Naive thymus-derived CD4-positive, alpha-beta T cell (primary cell): ENCODE data around the gene NT5M. TPM values are rescaled to one million over a fixed set of nuclear protein-coding genes. Genes with fewer than 3 reads are reported as not detected.

Experiments used
- ATAC-seq: fragments of 150-1000 bp; cut with Tn5 transposase; 2 replicates; pipeline ENCODE4 v1.10.0; 2021; ENCODE audit warnings: mild to moderate bottlenecking, moderate library complexity
- CTCF ChIA-PET: fragments of 350-600 bp; sonication (Branson Sonifier 250); formaldehyde crosslinking; loops from one replicate; lab custom pipeline; 2021; ENCODE audit warnings: antibody characterized with exemption; lab: Charles Lee
- POLR2A ChIA-PET: fragments of 350-600 bp; sonication (Branson Sonifier 250); formaldehyde crosslinking; loops from one replicate; lab custom pipeline; 2021; ENCODE audit warnings: antibody characterized with exemption, inconsistent platforms; lab: Charles Lee
- DNase-seq, 9 donors: peaks; one replicate each; pipeline versions ENCODE4 v3.0.0 to v3.0.0-alpha.2; 2020 to 2022; ENCODE audit warnings: mixed read lengths in 1 of 9
- H3K27ac ChIP-seq: one replicate; pipeline ENCODE4 v1.7.0; 2013; ENCODE audit warnings: mild to moderate bottlenecking, low read depth, low read length, moderate library complexity
- H3K27me3 ChIP-seq, 2 donors: one replicate each; pipeline ENCODE4 v1.7.0; 2013; ENCODE audit warnings: low read length in 2 of 2, mild to moderate bottlenecking in 2 of 2, moderate library complexity in 2 of 2; ENCODE audit not compliant: control insufficient read depth in 2 of 2, insufficient read depth in 2 of 2
- H3K36me3 ChIP-seq, 3 experiments: 1 replicate in 2 of 3; 2 replicates in 1 of 3; pipeline ENCODE4 v1.7.0; 2013; ENCODE audit warnings: low read length in 3 of 3, mild to moderate bottlenecking in 3 of 3, moderate library complexity in 1 of 3; ENCODE audit not compliant: insufficient read depth in 3 of 3, control insufficient read depth in 2 of 3
- H3K4me1 ChIP-seq, 2 donors: one replicate each; pipeline ENCODE4 v1.7.0; 2013; ENCODE audit warnings: low read length in 2 of 2, mild to moderate bottlenecking in 2 of 2, moderate library complexity in 1 of 2; ENCODE audit not compliant: control insufficient read depth in 2 of 2, insufficient read depth in 2 of 2
- H3K4me3 ChIP-seq: 2 replicates; pipeline ENCODE4 v1.7.0; 2013; ENCODE audit warnings: mild to moderate bottlenecking, low read length
- H3K9me3 ChIP-seq, 3 experiments: 1 replicate in 2 of 3; 2 replicates in 1 of 3; pipeline ENCODE4 v1.7.0; 2013; ENCODE audit warnings: low read length in 3 of 3; ENCODE audit not compliant: control insufficient read depth in 2 of 3
- H3K27ac Mint-ChIP-seq, 9 donors: one replicate each; pipeline ENCODE4 v1.8.0; 2020 to 2022; ENCODE audit warnings: mixed read lengths in 9 of 9, mild to moderate bottlenecking in 8 of 9, moderate library complexity in 5 of 9, inconsistent platforms in 2 of 9
- H3K27me3 Mint-ChIP-seq, 5 donors: one replicate each; pipeline ENCODE4 v1.8.0; 2021 to 2022; ENCODE audit warnings: mixed read lengths in 5 of 5, mild to moderate bottlenecking in 1 of 5
- H3K36me3 Mint-ChIP-seq, 5 donors: one replicate each; pipeline ENCODE4 v1.8.0; 2020 to 2022; ENCODE audit warnings: mixed read lengths in 5 of 5, mild to moderate bottlenecking in 3 of 5, inconsistent platforms in 1 of 5
- H3K4me1 Mint-ChIP-seq, 7 donors: one replicate each; pipeline ENCODE4 v1.8.0; 2020 to 2022; ENCODE audit warnings: mixed read lengths in 7 of 7, mild to moderate bottlenecking in 3 of 7, inconsistent platforms in 1 of 7
- H3K4me3 Mint-ChIP-seq, 10 donors: one replicate each; pipeline ENCODE4 v1.8.0; 2020 to 2022; ENCODE audit warnings: mild to moderate bottlenecking in 10 of 10, mixed read lengths in 10 of 10, moderate library complexity in 6 of 10, inconsistent platforms in 2 of 10
- H3K9me3 Mint-ChIP-seq, 11 donors: one replicate each; pipeline ENCODE4 v1.8.0; 2020 to 2022; ENCODE audit warnings: mixed read lengths in 11 of 11, mild to moderate bottlenecking in 4 of 11, inconsistent platforms in 1 of 11, moderate library complexity in 1 of 11
- intact Hi-C, 2 donors: fragments of 100-400 bp; cut with micrococcal nuclease; formaldehyde crosslinking; loops; one replicate each; pipeline ENCODE4 v1.15.1; 2023
- polyA plus RNA-seq, 2 donors: library from polyadenylated mRNA; unstranded; fragments of 300-500 nt; fragmentation: Illumina TruSeq; gene quantifications; one replicate each; pipeline ENCODE4 v1.2.3, GENCODE V29; 2021
- total RNA-seq, 6 experiments: library from RNA in 5 of 6; stranded (reverse) in 5 of 6; gene quantifications; 1 replicate in 5 of 6; 2 replicates in 1 of 6; pipeline ENCODE4 v1.2.3 and lab custom pipeline; 2021 to 2026

Gene NT5M
- total and polyA plus RNA-seq, 7 experiments from 2014 or later = 0.85 to 6.3 (median 3.5) TPM

- H3K4me3 ChIP-seq = no peak overlapping the region
- no peaks in the 10 kb centered on the region for H3K9me3 ChIP-seq
- H3K27ac Mint-ChIP-seq = no peak overlapping the region
- CTCF ChIA-PET = no interaction called here
- no peaks in the 10 kb centered on the region for H3K27me3 Mint-ChIP-seq
- POLR2A ChIA-PET = no interaction called here
- DNase-seq = no peak
- no peaks in the 10 kb centered on the region for H3K4me1 ChIP-seq
- no peaks in the 10 kb centered on the region for H3K9me3 Mint-ChIP-seq
- no peak for ATAC-seq
- no peaks in the 10 kb centered on the region for H3K4me1 Mint-ChIP-seq
- H3K36me3 ChIP-seq = no peaks in the 10 kb centered on the region
- no peak overlapping the region for H3K27ac ChIP-seq
- H3K27me3 ChIP-seq = no peaks in the 10 kb centered on the region
- intact Hi-C loops = no loop called here
- no peak overlapping the region for H3K4me3 Mint-ChIP-seq
- H3K36me3 Mint-ChIP-seq = peaks cover 0 to 5% (median 0%) of the 10 kb centered on the region in 5 donors
These were observed 40.8 kb downstream of the NT5M start for GRCh38 chr17:17343896-17344506.

DNA sequence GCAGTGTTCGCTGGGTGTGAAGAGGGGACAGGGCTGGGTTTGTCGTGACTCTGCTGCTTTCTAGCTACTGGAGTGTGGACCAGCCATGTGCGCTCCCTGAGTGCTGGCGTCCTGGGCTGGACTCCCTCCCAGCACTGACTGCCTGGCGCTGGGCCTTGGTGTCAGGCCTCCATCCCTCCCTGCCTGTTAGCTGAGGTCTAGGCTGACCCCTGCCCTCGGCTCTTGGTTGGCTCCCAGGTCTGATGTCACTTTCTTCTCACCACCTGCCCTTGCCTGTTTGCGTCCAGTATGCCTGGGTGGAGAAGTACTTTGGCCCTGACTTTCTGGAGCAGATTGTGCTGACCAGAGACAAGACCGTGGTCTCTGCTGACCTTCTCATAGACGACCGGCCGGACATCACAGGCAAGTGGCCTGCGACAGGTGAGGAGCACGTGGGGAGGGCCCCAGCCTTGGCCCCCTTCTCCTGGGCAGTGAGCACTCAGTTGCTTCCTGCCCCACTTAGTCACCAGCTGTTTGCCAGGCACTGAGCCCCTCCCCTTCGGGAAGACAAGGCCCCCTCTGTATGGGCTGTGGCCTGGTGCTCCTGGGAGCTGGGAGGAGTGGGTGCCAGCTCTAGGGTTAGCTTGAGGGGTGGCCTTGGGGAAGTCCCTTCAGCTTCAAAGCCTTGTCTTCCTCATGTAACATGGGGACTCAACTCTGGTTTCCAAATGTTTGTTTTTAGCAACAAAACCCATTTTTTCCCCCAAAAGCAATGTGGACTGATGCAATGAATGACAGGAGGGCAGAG, 41.5 kb downstream of the NT5M start:
- no peaks in the 10 kb centered on the region for H3K9me3 Mint-ChIP-seq
- H3K36me3 ChIP-seq = no peaks in the 10 kb centered on the region
- DNase-seq = no peak
- H3K27ac Mint-ChIP-seq = no peak overlapping the region
- H3K27ac ChIP-seq = no peak overlapping the region
- H3K27me3 ChIP-seq = no peaks in the 10 kb centered on the region
- ATAC-seq = no peak
- no peaks in the 10 kb centered on the region for H3K4me1 Mint-ChIP-seq
- intact Hi-C loops = no loop called here
- ChIA-PET CTCF (interaction anchor here (0.7 to 0.9 kb wide), 2 partner anchors 10 to 13 kb away, joined by 3 to 5 read pairs; no protein-coding TSS in a partner anchor), POLR2A (no interaction called here)
- H3K27me3 Mint-ChIP-seq = no peaks in the 10 kb centered on the region
- no peak overlapping the region for H3K4me3 Mint-ChIP-seq
- H3K4me3 ChIP-seq = no peak overlapping the region
- peaks cover 0 to 5% (median 0%) of the 10 kb centered on the region in 5 donors for H3K36me3 Mint-ChIP-seq
- H3K4me1 ChIP-seq = no peaks in the 10 kb centered on the region
- H3K9me3 ChIP-seq = no peaks in the 10 kb centered on the region

GRCh38 chr17:17345294-17345597, 42.1 kb downstream of the NT5M start:
- ChIA-PET POLR2A (no interaction called here), CTCF (interaction anchor here (0.6 to 0.9 kb wide), 3 partner anchors 10 to 13 kb away, joined by 3 to 5 read pairs (median 3); no protein-coding TSS in a partner anchor)
- H3K9me3 ChIP-seq = no peaks in the 10 kb centered on the region
- H3K36me3 ChIP-seq = no peaks in the 10 kb centered on the region
- H3K9me3 Mint-ChIP-seq = no peaks in the 10 kb centered on the region
- no peak overlapping the region for H3K27ac Mint-ChIP-seq
- no peak overlapping the region for H3K4me3 Mint-ChIP-seq
- no peaks in the 10 kb centered on the region for H3K4me1 Mint-ChIP-seq
- intact Hi-C loops = no loop called here
- DNase-seq = no peak
- no peak overlapping the region for H3K27ac ChIP-seq
- H3K4me3 ChIP-seq = no peak overlapping the region
- no peaks in the 10 kb centered on the region for H3K4me1 ChIP-seq
- H3K27me3 ChIP-seq = no peaks in the 10 kb centered on the region
- no peak for ATAC-seq
- peaks cover 0 to 5% (median 0%) of the 10 kb centered on the region in 5 donors for H3K36me3 Mint-ChIP-seq
- H3K27me3 Mint-ChIP-seq = no peaks in the 10 kb centered on the region

DNA sequence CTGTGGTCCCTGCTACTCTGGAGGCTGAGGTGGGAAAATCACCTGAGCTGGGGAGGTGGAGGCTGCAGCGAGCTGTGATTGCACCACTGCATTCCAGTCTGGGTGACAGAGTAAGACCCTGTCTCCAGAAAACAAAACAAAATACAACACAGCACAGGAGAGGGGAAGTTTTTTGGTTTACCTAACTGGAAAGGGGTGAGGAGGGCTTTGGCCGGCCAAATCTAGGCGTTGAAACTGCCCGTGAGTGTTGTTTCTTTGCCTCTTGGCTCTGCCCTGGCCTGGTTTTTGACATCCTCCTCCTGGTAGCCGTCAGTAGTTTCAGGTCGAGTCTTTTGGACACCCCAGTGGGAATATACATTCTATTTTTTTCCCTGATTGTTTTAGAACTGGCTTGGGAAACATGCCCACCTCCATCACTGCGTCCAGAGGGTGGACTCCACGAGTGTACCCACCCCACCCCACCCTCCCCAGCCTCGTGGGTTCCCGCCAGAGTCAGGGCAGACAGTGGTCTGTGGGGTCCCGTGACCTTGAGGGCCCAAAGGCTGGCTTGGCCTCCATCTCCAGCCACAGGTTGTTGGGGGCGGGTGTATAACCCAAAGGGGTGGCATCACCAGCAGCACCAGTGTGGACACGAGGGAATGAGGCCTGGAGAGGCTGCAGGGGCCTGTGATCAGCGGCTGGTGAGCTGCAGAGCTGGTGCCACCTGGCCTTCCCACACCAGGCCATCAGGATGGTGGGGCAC, 42.7 kb downstream of the NT5M start:
- Histone ChIP-seq H3K27me3 (no peaks in the 10 kb centered on the region), H3K27ac (no peak overlapping the region), H3K4me1 (no peaks in the 10 kb centered on the region), H3K9me3 (no peaks in the 10 kb centered on the region), H3K4me3 (no peak overlapping the region), H3K36me3 (no peaks in the 10 kb centered on the region)
- Mint-ChIP-seq H3K36me3 (peaks cover 0 to 5% (median 0%) of the 10 kb centered on the region in 5 donors), H3K27ac (no peak overlapping the region), H3K4me1 (no peaks in the 10 kb centered on the region), H3K9me3 (no peaks in the 10 kb centered on the region), H3K4me3 (no peak overlapping the region), H3K27me3 (no peaks in the 10 kb centered on the region)
- DNase-seq (no peak), ATAC-seq (no peak)
- intact Hi-C loops = no loop called here
- CTCF ChIA-PET = interaction anchor here (0.6 to 0.9 kb wide), 3 partner anchors 9 to 14 kb away, joined by 3 to 5 read pairs (median 3); no protein-coding TSS in a partner anchor
- POLR2A ChIA-PET = interaction anchor here (0.6 kb wide), 1 partner anchor 65 kb away, joined by 3 read pairs; no protein-coding TSS in a partner anchor

DNA sequence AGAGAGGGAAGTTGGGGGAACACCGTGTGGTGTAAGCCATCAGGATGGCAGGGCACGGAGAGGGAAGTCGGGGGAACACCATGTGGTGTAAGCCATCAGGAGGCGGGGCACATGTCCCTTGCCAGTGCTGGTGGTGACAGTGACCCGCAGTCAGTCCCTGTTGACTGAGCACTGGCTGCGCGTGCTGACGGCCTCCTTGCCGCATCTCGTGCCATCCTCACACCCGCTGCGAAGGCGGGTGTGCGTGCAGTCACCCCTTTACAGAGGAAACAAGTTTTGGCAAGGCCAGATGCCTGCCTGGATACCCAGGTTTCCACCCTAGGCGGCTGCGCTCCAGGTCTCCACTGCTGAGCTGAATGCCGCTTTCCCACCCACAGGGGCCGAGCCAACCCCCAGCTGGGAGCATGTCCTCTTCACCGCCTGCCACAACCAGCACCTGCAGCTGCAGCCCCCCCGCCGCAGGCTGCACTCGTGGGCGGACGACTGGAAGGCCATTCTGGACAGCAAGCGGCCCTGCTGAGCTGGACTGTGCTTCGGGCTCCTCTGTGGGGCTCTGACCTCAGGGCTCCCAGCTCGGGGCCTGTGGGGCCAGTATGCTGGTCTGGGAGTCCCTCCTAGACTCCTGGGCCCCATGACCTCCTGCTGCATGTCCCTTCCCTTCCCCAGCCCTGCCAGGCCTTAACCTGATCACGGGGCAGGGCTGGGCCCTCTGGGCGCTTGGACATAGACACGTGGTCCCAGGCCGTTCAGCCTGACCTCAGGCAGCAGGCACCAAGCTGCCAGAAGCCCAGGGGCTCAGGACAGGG, 43.5 kb downstream of the NT5M start:
- Mint-ChIP-seq H3K36me3 (peaks cover 0 to 5% (median 0%) of the 10 kb centered on the region in 5 donors), H3K4me1 (no peaks in the 10 kb centered on the region), H3K9me3 (no peaks in the 10 kb centered on the region), H3K27ac (no peak overlapping the region), H3K4me3 (no peak overlapping the region), H3K27me3 (no peaks in the 10 kb centered on the region)
- no peaks in the 10 kb centered on the region for H3K36me3 ChIP-seq
- POLR2A ChIA-PET = no interaction called here
- no peaks in the 10 kb centered on the region for H3K4me1 ChIP-seq
- H3K27ac ChIP-seq = no peak overlapping the region
- intact Hi-C loops = no loop called here
- DNase-seq (no peak), ATAC-seq (no peak)
- H3K9me3 ChIP-seq = no peaks in the 10 kb centered on the region
- CTCF ChIA-PET = no interaction called here
- no peak overlapping the region for H3K4me3 ChIP-seq
- H3K27me3 ChIP-seq = no peaks in the 10 kb centered on the region

GRCh38 chr17:17347234-17347955, 44.2 kb downstream of the NT5M start:
- ATAC-seq (no peak), DNase-seq (no peak)
- no peaks in the 10 kb centered on the region for H3K27me3 Mint-ChIP-seq
- CTCF ChIA-PET = no interaction called here
- no peaks in the 10 kb centered on the region for H3K4me1 Mint-ChIP-seq
- intact Hi-C loops = no loop called here
- H3K27me3 ChIP-seq = no peaks in the 10 kb centered on the region
- H3K4me1 ChIP-seq = no peaks in the 10 kb centered on the region
- no peak overlapping the region for H3K27ac Mint-ChIP-seq
- no peaks in the 10 kb centered on the region for H3K36me3 ChIP-seq
- peaks cover 0 to 5% (median 0%) of the 10 kb centered on the region in 5 donors for H3K36me3 Mint-ChIP-seq
- H3K4me3 Mint-ChIP-seq = no peak overlapping the region
- no peak overlapping the region for H3K4me3 ChIP-seq
- H3K27ac ChIP-seq = no peak overlapping the region
- no peaks in the 10 kb centered on the region for H3K9me3 Mint-ChIP-seq
- no peaks in the 10 kb centered on the region for H3K9me3 ChIP-seq
- POLR2A ChIA-PET = no interaction called here
